ENCODE measurements around the gene MVP.

- TF ChIP-seq CTCF (conservative IDR thresholded peaks at IDR 0.05; ENCODE audit: low read depth, low read length) (no peak), EZH2 (IDR thresholded peaks at IDR 0.05; ENCODE audit: low read length, unreplicated experiment) (no peak), EZH2phosphoT487 (IDR thresholded peaks at IDR 0.05; ENCODE audit: borderline replicate concordance, low read length) (no peak)
Measured at GRCh38 chr16:29857133-29857760, 37.0 kb downstream of the MVP start.
